ENCODE results near the gene GOSR1.
A peak's percentile ranks its signal among the peaks of the same experiment; 100 is the strongest.
"Not testable (repeated sequence)": the region's sequence is repeated elsewhere in the genome, so short reads cannot be mapped to it uniquely, and the experiment has no call there.

Gene GOSR1

DNA sequence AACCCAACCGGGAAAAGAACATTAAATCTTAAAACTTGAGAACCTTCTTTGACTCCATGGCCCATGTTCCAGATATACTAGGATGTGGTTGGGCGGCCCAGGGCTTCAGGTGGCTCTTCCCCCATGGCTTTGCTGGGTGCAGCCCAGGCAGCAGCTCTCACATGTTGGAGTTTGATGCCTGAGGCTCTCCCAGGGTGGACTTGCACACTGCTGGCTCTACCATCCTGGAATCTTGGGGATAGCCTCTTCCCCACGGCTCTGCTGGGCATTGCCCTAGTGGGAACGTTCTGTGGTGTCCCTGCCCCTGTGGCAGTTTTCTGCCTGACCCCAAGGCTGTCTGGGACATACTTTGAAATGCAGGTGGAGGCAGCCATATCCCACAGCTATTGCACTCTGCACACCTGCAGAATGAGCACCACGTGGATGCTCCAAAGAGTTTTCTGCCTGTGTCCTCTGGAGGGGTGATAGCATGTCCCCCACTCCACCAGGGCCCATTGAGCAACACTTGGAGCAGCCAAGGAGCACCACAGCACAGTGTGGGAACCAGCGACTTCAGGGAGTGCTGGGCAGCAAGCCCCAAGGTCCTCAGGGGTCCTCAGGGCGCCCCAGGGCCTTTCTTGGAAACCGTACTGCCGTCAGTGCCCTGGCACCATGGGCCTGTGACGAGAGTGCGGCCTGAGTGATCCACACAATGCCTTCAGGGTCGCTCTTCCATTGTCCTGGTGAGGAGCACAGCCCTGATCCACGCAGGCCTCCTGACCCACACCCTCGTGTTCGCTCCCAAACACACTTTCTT, 70.8 kb downstream of the GOSR1 start:
- no peak for DNase-seq (ENCODE audit: insufficient read length, low spot score)
- TF ChIP-seq POLR2A (IDR thresholded peaks at IDR 0.05; ENCODE audit: low read depth, low read length), result no peak
- no peak for FAIRE-seq

DNA sequence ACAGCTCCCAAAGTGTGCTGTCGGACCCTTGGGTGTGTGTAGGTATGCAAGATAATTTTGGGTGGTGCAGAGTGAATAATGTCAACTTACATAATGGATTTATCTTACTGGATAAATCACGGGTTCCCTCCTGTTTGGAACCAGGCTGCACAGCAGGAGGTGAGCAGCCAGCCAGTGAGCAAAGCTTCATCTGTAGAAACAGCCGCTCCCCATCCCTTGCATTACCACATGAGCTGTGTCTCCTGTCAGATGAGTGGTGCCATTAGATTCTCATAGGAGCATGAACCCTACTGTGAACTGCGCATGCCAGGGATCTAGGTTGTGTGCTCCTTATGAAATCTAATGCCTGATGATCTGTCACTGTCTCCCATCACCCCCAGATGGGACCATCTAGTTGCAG, 72.0 kb downstream of the GOSR1 start:
- DNase-seq (ENCODE audit: insufficient read length, low spot score); FAIRE-seq: not testable (repeated sequence)

DNA sequence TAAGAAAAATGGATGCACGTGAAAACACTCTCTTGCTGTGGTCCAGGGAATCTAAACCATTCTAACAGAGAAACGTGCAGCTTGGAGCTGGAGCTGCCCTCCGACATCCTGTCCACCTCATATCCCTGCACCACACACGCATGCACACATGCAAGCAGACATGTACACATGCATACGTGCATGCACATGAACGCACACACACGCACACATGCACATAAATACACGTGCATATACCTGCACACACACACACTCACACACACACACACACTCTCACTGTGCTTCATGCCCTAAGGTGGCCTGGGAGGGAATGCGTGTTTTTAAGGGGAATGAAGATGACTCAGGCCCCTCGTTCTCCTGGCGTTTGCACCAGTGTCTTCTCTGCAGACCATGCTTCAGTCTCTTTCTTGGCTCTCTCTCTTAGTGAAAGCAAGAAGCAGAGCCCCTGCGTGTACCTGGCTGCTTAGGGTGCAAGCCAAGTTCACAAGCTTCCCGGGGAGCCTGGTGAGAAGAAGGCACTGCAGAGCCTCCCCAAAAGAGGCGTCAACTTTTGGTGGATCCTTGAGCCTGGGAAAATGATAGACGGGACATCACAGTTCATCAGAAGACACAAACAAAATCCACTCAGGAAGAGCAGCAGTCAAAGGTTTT, 72.8 kb downstream of the GOSR1 start:
- no peak for TF ChIP-seq POLR2A (IDR thresholded peaks at IDR 0.05; ENCODE audit: low read depth, low read length)
- DNase-seq (ENCODE audit: insufficient read length, low spot score), result no peak
- no peak for FAIRE-seq

DNA sequence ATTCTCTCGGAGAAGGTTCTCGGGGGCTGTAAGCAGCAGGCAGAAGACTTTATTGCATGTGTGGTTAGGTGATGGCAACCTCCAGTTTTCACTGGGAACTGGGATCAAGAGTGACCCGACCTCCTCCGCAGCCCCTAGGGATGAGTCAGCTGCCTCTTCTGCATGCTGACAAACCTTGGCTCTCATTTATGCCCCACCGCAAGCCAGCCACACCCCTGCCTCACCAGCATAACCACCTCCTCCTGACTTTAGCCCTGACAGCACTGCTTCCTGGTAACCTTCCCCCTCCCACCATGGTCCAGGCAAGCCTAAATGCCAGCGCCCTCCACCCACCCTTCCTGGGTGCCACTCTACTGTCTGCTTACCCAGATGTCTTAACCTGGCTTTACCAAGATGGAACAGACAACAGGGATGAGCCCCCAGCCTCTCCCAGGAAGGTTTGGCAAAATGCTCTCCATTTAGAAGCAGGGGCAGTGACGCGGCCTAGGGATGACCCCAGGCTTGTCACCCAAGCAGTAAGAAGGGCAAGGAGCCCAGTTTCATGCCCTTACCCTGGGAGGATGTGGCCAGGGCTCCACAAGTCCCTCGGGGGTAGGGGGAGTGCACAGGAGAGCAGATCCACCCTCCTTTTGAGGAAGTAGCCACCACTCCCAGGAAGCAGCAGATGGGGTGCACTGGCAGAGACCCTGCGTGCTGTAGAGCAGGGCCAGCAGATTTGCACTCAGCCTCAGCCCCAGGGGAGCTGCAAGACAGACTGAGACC, 73.5 kb downstream of the GOSR1 start:
- FAIRE-seq, result no peak
- peak; percentile 38 for DNase-seq (ENCODE audit: insufficient read length, low spot score)
- no peak for TF ChIP-seq POLR2A (IDR thresholded peaks at IDR 0.05; ENCODE audit: low read depth, low read length)

DNA sequence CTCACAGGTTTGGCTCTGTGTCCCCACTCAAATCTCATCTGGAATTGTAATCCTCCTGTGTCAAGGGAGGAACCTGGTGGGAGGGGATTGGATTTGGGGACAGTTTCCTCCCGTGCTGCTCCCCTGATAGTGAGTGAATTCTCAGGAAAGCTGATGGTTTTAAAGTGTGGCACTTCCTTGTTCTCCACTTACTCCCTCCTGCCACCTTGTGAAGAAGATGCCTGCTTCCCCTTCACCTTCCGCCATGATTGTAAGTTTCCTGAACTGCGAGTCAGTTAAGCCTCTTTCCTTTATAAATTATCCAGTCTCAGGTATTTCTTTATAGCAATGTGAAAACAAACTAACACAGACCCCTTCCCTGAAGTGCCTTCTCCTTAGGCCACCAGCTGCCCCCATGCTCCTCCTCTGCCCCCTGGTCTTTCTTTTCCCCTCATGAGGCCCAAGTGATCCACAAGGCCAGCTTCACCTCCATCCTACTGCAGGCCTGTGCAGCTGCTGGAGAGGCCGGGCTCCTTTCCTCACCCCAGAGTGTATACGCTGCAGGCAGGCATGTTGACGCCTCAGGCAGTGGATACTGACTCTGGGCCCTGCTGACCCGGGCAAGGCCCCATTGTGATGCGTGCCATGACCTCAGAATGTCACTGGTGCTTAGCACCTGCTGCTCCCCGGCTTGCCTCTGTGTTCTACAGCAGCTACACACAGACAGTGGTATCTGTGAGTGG, 74.2 kb downstream of the GOSR1 start:
- DNase-seq (ENCODE audit: insufficient read length, low spot score); FAIRE-seq: not testable (repeated sequence)

DNA sequence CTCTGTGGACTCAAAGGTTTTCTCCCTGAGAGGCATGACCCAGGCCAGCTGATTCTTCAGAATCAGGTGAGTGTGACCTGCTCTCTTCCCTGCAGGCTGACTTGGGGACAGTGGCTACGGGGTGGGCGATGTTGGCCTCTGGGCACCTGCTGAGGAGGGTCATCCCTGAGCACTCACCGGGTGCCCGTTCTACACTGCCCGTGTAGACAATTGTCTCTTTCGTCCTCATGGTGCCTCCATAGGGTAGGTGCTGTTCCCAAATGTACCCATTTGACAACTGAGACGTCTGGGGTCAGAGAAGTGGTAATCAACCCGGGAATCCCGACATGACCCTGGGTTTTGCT, 74.8 kb downstream of the GOSR1 start:
- TF ChIP-seq POLR2A (IDR thresholded peaks at IDR 0.05; ENCODE audit: low read depth, low read length), result no peak
- FAIRE-seq (no peak), DNase-seq (ENCODE audit: insufficient read length, low spot score) (no peak)

DNA sequence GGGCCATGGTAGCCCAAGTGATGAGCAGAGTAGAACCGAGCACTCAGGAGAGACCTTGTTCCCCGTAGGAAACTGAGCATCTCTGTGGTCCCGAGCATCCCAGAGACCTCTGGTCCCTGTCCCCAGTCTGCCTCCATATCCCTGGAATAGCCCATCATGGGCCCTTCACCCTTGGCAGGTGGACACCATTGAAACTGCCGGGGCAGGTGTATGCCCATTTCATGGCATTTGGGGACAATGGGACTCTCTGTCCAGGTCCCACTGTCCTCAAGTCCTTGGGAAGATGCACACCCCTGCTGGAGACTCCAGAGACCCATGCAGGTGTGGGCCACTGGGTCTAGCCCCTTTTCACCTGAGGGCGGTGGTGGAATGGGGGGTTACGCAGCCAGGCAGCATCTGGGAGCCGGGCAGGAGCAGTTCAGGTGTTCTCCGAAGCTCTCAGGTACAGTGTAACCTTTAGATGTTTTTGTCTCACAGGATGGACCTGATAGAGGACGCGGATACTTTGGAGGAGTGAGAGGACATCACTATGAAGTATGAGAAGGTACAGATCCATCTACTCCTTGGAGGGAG, 75.9 kb downstream of the GOSR1 start:
- DNase-seq (ENCODE audit: insufficient read length, low spot score) (no peak), FAIRE-seq (no peak)
- no peak for TF ChIP-seq POLR2A (IDR thresholded peaks at IDR 0.05; ENCODE audit: low read depth, low read length)

DNA sequence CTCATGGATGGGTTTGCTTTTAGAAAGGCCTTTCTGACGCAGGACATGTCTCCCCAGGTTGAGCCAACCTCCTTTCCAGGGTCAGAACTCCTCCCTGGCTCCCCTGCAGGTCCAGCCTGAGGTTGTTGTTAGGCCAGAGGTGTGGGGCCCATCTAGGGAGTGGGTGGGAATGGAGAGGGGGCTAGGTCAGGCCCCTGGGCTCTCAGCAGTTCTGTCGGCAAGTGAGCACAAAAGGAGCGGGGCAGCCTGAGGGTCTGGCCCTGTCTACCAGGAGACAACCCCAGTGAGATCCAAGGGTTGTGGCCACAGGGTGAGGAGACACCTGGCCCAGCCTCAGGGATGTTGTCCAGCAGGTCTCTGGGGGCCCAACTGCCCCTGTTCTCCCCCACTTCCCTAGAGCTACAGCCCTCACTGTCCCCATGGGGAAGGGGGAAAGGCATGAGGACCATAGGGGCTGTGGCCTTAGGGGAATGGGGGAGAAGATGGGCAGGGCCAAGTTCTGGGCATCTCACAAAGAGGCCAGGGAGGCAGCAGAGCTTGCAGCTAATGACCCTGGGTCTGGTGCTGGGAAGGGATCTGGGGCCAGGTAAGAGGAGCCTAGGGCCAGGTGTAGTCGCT, 76.7 kb downstream of the GOSR1 start:
- not testable (repeated sequence) for DNase-seq (ENCODE audit: insufficient read length, low spot score); FAIRE-seq

DNA sequence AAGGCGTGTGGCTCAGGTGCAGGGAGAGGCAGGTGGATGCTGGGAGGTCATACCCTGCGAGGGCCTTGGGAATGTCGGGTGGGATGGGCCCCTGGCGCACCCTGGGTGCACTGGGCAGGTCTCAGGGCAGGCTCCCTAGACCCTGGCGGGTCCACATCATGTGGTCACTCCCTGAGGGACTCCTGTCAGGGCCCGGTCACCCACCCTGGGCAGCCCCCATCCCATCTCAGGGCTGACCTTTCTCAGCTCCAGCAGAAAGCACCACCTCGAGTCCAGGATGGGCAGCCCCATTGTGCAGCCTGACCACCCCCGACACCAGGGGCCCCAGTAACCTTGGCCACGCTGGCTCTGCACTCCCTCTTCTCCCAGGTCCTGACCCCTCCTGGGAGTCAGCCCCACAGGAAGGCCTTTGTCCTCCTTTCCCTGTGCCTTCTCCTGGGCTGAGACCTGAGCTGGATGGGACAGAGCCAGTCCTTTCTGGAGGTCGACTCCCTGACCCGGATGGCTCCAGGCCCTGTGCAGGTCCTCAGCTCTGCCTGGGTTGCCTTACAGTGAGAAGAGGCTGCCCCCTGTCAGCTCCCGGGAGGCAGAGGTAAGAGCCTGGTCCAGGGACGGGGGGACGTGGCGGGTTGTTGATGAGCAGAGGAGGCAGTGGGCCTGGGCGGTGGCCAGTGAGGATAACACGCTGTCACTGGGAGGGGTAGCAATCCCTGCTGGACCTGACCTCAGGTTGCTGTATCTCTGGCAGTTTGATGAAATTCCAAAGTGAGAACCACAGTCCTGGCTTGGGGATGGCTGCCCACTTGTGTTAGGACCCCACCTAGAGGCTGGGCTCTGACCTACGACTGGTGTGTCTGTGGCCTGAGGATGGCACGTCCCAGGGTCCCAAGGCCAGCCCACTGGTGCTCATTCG, 77.9 kb downstream of the GOSR1 start:
- TF ChIP-seq POLR2A (IDR thresholded peaks at IDR 0.05; ENCODE audit: low read depth, low read length), result no peak
- no peak for FAIRE-seq
- no peak for DNase-seq (ENCODE audit: insufficient read length, low spot score)

DNA sequence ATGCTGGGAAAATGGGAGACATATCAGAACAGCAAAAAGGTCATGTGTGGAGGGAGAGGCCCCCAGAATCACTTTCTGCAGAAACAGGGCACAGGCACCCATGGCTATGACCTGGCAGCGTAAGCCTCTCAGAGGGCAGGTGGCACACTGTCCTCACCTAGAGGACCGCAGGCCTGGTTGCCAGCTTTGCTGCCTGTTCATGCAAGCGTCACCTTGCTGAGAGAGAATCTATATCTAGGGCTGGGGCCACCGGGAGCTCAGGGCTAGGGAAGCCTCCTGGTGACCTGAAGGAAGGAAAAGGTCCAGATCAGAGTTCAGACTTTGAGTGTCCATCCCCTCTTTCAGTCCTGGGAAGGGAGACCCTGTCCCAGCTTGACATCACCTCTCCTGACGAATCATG, 78.7 kb downstream of the GOSR1 start:
- FAIRE-seq, result no peak
- no peak for DNase-seq (ENCODE audit: insufficient read length, low spot score)
- no peak for TF ChIP-seq POLR2A (IDR thresholded peaks at IDR 0.05; ENCODE audit: low read depth, low read length)

DNA sequence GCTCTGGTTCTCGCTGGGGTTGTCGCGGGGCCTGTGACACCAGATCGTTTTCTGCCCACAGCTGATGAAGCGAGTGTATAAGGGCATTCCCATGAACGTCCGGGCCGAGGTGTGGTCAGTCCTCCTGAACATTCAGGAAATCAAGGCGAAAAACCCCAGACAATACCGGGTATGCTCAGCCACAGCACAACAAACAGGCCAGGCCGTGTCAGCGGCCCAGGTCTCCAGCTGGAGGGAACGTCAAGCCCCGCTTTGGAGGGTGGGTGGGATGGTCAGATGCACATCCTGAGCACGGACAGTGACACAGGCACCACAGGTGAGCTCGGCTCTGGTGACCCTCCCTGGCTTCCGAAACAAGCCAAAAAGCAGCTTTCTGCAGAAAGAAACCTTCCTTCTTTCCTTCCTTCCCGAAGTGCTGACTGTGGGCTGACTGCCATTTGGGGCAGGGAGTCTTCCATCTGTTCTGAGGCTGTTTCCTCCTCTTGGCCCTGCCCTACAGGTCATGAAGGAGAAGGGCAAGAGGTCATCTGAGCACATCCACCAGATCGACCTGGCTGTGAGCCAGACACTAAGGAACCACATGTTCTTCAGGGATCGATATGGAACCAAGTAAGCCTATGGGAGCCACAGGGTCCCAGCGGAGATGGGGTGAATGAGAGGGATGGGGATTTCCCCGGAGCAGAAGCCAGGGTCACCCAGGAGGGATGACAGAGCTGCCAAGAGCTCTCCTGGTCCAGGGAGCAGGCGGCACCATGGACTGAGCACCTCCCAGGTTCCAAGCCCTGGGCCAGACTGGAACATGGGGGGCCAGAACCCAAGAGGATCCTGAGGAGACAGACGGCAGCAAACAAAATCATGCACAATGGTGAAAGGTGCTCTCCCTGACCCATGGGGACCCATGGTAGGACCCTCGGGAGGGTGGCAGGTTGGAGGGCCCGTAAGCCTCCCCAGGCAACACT, 79.4 kb downstream of the GOSR1 start:
- FAIRE-seq (no peak), DNase-seq (ENCODE audit: insufficient read length, low spot score) (no peak)

More for the DNA sequence above, 79.4 kb downstream of the GOSR1 start:
- TF ChIP-seq POLR2A (IDR thresholded peaks at IDR 0.05; ENCODE audit: low read depth, low read length), result no peak
